Limb (tissue), 2 donors: Measurements from ENCODE around the gene GABRG3.

Experiments used
- DNase-seq, 2 donors: peaks; one replicate each; pipeline ENCODE4 v3.0.0-alpha.2; 2016; ENCODE audit errors: extremely low spot score in 2 of 2

GABRG3 gene

DNA sequence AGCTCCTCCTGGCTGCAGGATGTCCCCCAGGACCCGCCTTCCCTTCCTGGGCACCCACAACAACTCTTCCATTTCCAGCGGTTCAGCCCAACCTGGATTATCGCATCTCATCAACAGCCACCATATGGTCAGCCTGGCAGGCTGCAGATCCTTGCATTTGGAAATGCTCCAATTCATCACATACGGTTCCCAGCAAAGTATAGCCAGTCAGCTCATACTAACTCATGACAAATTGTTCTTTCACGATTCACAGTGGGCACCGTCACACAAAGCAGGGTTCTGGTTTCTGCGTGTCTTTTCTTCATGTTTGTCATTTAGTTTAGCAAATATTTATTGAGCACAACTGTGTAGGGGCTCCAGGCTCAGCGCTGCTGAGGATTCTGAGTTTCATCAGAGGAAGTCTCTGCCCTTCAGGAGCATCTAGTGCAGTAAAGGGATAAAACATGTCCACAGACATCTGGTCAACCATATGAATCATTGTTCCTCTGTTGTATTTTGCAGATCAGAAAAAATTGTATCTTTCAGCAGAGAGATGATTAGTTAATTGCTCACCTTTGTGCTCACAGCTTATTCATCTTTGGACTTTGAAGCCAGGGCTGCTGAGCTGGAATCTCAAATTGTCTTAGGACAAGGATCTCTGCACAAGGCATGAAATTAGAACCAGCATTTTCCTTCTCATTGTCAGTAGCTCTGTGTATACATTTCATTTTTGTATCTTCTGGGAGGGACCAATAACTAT is 125.1 kb downstream of the GABRG3 start:
- DNase-seq = no peak

DNA sequence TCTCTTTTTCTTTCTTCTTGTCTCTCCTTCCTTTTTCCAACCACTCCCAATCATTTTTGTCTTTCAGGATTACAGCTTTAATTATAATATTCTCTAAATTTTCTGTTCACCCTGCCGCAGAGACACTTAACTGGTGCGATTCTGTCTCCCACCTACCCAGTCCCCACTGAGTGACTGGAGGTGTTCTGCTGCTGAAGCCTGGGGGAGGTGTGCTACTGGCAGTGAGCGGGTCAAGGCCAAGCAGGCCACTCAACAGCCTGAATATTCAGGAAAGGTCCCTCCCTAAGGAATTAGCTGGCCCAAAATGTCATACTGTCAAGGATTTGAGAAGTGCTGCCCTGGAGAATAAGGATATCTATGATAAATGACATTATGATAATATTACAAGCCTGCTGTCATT is 126.5 kb downstream of the GABRG3 start:
- DNase-seq = no peak

DNA sequence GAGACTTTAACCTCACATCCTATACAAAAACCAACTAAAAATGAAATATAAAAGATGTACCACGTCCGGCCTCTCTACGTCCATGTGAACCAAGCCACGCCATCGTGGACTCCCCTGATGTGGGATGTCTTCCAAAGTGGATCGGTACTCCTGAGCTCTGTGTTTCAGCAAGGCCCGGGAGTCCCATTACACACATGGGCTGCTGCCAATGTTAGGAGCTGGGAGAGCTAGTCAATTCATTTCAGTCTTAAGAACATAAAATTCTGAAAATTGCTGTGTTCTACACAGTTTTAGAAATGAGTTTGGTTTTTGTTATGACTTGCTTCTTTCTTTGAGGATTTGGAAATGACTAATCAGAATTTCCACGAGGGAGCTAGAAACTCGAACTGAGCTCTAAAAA is 131.0 kb downstream of the GABRG3 start:
- no peak for DNase-seq

DNA sequence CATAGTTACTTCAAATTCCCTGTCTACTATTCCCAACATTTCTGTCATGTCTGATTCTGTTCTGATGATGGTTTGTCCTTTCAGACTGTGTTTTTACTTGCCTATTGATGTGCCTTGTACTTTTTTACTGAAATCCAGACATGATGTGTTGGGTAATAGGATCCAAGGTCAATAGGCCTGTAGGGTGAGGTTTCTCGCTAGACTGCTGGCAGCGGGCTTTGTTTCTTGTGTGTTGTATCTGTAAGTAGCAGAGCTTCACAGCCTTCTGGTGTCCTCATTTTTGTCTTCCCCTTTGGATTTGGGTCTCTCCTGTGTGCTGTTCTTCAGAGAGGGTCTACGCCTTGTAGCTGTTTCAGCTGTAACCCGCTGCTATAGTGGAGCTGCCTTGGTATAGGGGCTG is 140.3 kb downstream of the GABRG3 start:
- no peak for DNase-seq

DNA sequence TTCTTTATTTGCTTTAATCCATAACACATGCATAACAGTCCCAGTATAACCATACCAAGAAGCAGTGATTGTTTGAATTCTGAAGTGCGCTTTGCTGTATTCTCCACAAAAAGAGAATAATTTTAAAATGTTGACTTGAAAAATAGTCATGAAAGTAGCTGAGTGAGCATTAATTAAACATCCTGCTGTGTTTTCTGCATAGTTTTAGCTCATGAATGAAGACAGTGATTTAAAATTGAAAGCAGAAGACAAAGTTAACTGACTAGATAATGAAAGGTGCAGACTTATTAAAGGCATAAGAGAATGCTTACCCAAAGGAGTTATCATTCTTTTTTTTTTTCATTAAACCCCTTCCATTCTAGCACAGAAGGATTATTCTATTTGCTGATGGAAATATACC is 143.5 kb downstream of the GABRG3 start:
- no peak for DNase-seq

DNA sequence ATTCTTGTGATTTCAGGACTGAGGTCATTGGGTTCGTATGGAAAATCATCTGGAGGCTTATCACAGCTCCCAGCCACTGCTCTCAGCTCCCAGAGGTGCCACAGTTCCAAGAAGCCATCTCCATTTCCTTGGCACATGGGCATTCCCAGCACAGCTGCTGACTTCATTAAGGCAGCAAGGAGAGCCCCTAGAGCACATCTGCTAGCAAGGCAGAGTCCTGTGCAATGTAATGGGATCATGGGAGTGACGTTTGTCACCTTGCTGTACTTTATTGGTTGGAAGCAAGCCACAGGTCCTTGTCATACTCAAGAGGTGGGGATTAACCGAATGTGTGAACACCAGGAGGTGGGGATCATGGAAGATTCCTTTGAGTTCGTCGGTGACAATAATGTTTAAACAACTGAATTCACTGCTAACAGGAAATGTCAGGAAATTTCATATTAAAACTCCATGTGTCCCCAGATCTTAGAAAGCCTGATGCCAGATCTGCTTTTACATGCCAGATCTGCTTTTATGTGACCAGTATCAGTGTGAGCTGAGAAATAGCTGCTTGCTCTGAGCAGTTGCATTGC is 148.8 kb downstream of the GABRG3 start:
- no peak for DNase-seq

DNA sequence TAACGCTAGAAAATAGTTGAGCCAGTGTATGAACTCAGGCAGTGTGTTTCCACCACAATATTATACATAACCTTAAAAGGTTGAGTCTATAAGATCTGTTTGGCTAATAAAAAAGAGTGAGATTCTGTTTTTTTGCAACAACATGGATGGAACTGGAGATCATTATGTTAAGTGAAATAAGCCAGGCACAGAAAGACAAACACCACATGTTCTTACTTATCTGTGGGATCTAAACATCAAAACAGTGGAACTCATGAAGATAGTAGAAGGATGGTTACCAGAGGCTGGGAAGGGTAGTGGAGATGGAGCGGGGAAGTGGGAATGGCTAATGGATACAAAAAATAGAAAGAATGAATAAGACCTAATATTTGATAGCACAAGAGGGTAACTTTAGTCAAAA is 150.7 kb downstream of the GABRG3 start:
- no peak for DNase-seq

DNA sequence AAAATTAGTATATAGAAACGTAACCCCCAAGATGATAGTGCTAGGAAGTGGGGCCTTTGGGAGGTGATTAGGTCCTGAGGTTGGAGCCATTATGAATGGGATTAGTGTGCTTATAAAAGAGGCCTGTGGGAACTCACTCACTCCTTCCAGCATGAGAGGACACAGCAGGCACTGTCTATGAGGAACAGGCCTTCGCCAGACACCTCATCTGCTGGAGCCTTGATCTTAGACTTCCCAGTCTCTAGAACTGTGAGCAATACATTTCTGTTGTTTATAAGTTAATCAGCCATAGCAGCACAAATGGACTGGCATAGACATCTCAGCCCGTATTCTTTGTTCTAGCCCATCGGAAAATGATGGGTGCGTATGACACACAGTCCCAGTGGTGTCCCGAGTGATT is 152.3 kb downstream of the GABRG3 start:
- DNase-seq = no peak

DNA sequence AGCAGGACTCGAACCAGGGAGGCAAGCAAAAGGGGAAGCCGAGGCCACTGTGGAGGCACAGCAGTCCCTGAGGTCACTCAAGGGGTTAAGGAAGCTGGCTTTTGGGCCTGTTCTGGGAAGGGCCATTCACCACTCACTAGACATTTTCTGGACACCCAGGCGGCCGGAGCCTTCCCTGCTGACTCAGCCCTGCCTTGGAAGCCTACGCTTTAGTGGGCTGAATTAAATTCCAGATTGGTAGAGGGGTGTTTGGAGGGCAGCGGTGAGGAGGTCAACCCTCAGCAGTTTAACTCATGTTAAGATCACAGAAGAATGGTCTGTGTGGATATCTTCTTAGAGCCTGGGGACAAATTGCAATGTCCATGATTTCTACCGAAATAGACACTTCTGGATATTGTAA is 152.8 kb downstream of the GABRG3 start:
- DNase-seq = no peak

DNA sequence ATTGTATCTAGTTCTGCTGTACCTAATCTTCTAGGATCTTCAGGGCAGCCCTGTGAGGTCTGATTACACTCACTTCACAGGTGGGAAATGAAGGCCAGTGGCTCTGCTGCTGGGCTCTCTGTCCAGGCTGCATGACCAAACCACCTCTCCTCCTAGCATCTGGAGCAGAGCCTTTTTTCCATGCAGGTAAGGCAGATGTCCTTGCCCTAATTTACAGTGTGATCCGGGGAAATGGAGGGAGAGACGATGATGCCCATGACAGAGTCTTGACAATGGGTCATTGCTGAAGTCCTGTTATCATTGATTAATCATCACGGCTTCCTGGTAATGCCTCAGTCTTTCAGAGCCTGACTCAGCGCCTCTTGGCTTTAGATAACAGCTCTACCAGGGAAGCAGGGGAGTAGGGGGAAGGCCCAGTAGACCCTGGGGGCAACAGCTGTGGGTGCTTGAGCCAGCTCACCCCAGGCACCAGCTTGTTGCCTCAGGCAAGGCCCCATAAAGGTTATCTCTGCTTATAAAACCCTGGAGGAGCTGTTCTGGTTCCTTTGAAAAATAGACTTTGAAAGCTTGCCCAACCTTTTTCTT is 153.4 kb downstream of the GABRG3 start:
- DNase-seq = no peak

DNA sequence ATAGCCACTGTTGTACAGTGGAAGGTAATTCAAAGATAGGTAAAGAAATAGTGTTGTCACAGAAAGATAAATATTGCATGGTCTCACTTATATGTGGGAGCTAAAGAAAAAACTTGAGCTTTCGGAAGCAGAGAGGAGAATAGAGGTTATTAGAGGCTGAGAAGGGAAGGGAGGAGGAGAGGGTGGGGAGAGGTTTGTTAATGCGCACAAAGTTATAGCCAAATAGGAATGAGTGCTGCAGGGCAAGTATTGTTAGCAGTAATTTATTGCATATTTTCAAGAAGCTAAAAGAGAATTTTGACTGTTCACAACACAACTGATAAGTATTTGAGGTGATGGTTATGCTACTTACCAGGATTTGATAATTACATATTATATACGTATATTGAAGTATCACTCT is 154.2 kb downstream of the GABRG3 start:
- DNase-seq = no peak

DNA sequence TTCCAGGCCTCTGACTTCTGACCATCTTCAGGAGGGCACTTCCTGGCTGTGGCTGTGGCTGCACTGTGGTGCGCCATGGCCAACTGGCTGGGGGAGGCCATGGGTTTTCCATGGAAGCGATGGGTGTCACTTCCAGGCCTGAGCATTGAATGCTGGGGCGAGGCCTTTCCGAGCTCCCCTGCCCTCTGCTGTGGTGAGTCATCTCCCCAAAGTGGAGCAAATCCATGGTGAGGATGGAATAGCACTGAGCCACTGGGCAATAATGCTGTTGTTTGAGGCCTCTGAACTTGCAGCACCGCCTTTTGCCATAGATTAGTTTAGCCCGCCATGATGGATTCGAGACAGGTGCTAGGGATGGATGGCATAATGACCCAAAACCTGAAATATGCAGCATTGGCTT is 155.5 kb downstream of the GABRG3 start:
- no peak for DNase-seq

DNA sequence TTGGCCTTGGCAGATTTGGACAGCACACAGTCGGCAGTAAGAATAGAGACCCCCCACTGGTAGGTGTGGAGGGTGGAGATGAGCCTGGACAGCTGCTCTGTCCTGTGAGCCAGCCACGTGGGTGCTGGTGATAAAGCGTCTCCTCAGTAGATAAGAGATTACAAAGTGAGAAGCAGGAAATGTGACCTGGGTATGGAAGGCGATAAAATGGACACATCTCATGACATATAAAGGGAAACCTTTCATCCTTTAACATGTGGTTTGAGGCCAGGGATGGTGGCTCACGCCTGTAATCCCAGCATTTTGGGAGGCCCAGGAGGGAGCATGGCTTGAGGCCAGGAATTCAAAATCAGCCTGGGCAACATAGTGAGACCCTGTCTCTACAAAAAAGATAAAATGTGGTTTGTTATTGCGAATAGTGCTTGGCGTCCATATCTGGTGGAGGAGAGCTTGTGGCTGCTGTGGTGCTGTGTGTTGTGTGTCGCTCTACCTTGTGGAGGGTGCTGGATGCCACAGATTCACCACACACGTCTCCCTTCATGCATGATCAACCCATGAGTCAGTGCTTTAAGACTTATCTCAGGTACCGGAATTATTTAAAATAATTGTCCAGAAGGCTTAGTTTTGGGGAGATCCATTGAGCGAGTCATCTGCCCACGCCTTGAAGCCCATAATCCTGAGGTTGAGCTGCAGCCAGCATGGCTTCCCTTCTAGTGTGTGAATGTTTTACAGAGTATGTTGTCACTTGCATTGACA is 157.0 kb downstream of the GABRG3 start:
- DNase-seq = no peak

DNA sequence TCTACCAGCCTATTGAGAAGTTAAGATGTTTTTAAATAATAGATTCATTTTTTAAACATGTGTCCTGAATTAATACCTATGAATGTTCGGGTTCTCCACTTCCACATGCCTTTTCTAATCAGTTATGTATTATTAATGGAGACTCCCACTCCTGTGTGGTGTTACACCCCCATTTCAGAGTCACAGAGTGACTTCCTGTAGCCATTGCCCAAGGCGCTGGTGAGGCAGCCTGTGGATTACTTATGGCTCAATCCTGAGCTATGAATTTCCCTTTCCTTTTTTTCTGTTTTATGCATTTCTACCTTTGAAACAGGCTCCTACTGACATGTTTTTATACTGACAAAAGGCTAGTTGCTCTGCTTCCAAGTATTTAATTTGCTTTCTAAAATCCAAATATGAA is 162.3 kb downstream of the GABRG3 start:
- DNase-seq = no peak

DNA sequence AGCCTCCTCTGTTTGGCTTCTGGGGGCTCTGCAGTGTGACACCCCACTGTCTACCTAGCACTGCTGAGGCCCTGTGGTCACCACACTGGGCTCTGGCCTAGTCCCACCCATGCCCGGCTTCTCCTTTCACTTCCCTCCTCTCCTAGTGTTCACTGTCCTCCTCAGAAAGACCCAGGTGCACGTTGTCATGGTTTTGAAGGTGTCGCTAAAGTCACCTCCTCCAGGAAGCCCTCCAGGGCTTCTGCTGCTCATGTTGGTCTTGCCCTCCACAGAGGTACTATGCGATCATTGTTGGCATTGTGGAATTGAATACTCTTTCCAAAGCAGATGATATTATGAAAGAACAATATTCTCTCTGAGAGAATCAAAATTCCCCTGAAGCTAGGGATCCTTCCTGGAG is 163.5 kb downstream of the GABRG3 start:
- no peak for DNase-seq

DNA sequence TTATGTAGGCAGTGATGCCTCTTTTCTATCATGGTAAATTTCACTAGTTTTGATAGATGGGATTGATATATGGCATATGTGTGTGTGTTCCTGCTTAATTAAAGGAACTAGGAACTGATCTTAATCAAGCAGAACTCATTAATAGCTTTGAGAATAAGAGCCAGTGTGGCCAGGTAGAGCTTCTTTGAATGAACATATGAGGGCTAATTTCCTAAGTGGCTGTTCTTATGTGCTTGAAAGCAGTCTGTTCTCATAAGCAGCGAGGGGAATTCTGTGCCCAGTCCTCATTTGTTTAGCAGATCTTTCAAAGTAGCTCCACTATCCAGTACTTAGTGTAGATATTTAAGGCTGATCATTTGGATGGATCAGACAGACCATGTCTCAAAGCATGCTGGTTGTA is 164.2 kb downstream of the GABRG3 start:
- no peak for DNase-seq

DNA sequence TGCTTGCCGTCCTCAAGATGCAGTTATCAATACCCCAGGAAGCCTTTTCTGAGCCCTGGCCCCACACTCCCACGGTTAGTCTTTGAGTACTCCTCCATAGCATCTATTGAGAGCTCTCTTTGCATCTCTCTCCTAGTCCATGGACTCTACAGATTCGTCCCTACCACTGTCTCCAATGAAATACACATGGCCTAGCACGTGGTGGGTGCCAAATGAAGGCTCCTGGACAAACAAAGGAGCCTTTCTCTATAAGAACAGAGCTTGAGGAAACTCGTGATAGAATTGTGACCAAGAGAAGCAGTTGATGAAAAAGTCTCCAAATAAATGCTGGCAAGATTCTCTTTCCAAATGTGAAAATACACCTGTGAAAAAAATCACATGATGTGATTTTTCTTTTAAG is 166.1 kb downstream of the GABRG3 start:
- no peak for DNase-seq

DNA sequence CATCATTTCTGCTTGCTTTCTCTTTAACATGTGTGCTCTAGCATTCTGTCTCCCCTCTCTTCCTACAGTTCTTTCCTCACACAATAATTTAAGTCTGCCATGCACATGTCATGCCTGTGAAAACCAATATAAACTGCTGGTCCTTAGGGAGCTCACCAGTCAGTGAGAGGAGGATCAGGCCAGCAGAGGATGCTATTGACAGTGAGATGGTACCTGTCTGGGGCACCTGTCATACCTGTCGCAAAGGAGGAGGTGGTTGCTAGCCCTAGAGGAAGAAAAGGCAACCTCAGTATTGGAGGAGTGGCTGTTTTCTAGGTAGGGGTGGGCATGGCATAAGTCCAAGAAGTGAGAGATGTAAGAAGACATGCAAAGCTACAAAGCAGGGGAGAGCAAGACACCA is 194.6 kb downstream of the GABRG3 start:
- DNase-seq = no peak

DNA sequence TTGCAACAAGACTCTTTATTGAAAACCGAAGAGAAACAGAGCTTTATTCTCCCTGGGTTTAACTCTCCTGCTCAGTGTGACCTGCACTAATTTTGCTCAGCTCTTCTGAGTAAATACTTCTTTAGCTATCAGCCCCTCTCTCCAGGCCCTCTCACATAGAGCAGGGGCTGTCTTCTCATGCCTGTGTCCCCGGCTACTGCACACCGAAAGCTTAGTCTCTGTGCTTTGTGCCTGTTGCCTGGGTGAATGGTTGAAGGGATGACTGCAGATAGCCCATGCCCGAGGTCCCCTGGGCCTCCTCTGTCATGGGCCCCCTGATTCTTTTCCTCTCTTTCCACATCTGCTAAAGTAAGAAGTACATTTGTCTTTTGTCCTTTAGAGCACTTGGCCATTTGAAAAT is 195.9 kb downstream of the GABRG3 start:
- DNase-seq = no peak

DNA sequence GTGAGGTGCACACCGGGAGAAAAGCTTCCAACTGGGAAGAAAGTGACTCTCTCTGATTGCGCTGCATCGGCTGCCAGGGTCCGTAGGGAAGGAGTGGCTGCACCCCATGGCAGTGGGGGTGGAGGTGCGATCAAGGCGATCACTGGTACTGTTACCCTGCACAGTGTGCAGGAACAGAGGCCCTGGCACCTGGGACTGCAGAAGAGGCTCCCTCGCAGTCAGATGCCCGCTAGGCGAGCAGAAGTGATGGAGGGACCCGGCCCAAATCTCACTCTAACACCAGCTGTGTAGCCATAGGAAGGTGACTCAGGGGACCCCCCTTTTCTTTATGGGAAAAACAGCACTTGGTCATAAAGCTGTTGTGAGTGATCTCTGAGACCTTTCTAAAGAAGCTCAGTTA is 196.8 kb downstream of the GABRG3 start:
- no peak for DNase-seq

DNA sequence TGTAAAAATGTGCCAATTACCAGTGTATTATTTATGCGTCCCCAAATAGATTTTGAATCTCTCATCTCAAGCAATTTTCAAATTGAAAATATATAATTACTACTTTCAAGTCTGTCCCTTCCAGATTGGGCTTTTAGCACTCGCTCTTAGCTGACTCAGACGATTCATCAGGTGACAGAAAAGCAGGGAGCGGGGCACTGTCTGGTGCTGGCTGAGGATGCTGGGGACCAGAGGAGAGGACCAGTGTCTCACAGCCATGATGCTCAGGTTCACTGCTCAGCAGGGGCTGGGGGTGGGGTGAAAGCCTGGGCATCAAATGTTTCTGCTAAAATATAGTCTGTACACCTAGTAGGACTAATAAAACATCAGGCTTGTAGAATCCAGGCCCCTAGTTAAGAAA is 199.9 kb downstream of the GABRG3 start:
- no peak for DNase-seq

DNA sequence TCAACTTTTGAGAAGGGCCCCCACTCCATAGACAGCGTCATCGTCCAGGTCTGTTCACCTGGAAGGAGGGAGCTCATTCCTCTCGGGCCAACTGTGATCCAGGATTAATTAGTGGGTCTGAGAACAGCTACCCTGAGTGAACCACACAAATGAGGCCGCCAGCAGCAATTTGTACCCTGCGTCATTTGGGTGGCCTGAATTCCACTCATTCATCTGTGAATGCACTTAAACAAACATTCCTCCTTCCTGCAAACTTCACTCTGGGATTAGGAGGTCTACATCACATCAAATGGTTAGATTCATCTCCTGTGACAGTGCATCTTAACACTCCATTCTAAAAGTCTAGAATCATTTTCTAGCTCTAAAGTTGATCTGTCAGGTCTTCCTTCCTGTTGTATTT is 201.8 kb downstream of the GABRG3 start:
- no peak for DNase-seq
